Skeletal muscle satellite cell (primary cell): ENCODE results near the gene SERBP1.
A peak's percentile ranks its signal among the peaks of the same experiment; 100 is the strongest.
"Not testable (repeated sequence)": the region's sequence is repeated elsewhere in the genome, so short reads cannot be mapped to it uniquely, and the experiment has no call there.

Experiments
- H3K27me3 ChIP-seq: 2 replicates; pipeline ENCODE4 v1.7.0; 2013; ENCODE audit warnings: low read length; ENCODE audit not compliant: control insufficient read depth, insufficient read depth
- H3K36me3 ChIP-seq: 2 replicates; pipeline ENCODE4 v1.7.0; 2013; ENCODE audit warnings: mild to moderate bottlenecking, control low read depth, low read length; ENCODE audit not compliant: insufficient read depth
- H3K4me1 ChIP-seq: 2 replicates; pipeline ENCODE4 v1.7.0; 2013; ENCODE audit warnings: low read length; ENCODE audit not compliant: control insufficient read depth, insufficient read depth
- H3K4me2 ChIP-seq: 2 replicates; pipeline ENCODE4 v1.7.0; 2013; ENCODE audit warnings: mild to moderate bottlenecking, low read length
- H3K4me3 ChIP-seq: 2 replicates; pipeline ENCODE4 v1.7.0; 2013; ENCODE audit warnings: low read length
- H3K9ac ChIP-seq: 2 replicates; pipeline ENCODE4 v1.7.0; 2013; ENCODE audit warnings: mild to moderate bottlenecking, low read depth, low read length, moderate library complexity
- H3K9me3 ChIP-seq: replicated peaks from 2 replicates; pipeline ENCODE4 v1.7.0; 2013; ENCODE audit warnings: mild to moderate bottlenecking, control low read depth, low read length

The SERBP1 gene

DNA sequence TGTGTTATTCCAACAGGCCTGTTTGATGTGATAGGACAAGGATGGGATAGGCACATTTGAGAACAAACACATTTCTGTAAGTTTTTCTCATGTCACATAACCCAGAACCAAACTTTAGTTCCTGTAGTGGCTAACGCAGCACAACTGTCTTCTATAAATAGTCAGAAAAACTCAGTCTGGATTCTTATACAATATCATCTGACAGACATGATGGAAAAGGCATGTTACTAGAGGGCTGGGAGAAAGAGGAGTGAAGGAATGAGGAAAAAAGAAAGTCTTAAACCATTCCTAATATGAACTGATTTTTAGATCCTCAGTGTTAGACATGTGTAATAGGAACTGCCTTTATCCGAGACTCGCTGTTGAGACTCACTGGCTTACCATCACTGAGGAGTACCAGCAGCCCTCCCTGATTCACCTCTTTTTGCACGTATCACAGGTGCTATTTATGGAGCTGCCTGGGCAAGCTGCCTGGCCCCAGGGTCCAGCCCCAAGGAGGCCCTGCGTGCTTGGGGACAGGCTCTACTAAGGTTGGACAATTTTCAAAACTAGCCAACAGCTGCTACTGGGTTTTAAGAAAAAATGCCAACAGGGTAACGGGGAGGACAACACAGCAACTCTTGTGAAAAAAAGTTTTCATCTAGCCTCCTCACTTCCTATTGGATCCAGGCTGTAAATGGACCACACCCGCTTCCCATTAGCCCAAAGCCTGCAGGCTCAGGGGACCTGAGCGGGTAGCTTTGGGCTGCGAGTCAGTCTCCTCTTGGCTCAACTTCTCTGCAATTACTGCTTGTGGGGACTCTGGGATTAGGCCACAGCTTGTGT is 30.7 kb upstream of the SERBP1 start:
- H3K27me3 ChIP-seq, result peaks cover 4% of the 10 kb centered on the region
- H3K4me2 ChIP-seq, result peak overlapping the region; percentile 8
- no peak overlapping the region for H3K4me3 ChIP-seq
- peaks cover 5% of the 10 kb centered on the region for H3K4me1 ChIP-seq
- H3K36me3 ChIP-seq, result no peaks in the 10 kb centered on the region
- H3K9ac ChIP-seq, result no peak overlapping the region
- H3K9me3 ChIP-seq, result no peaks in the 10 kb centered on the region

DNA sequence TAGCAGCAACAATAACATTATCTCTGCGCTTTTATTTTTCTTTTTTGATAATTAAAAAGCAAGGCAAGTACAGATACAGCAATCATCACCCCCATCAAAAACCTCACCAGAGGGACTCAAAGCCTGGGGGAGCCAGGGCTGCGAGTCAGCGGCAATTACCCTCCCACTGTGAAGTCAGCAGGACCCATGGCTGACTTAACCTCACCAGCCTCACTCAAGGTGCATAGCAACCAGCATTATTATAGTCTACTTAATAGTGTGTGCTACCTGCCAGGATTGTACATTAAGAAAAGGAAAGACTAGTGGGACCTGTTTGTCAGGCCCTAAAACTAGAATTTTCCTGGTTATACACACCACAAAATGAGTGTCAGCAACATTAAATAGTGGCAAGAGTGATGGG is 28.9 kb upstream of the SERBP1 start:
- peaks cover 5% of the 10 kb centered on the region for H3K4me1 ChIP-seq
- H3K9me3 ChIP-seq, result no peaks in the 10 kb centered on the region
- no peak overlapping the region for H3K4me2 ChIP-seq
- H3K4me3 ChIP-seq, result no peak overlapping the region
- no peaks in the 10 kb centered on the region for H3K27me3 ChIP-seq
- no peak overlapping the region for H3K9ac ChIP-seq
- H3K36me3 ChIP-seq, result no peaks in the 10 kb centered on the region

DNA sequence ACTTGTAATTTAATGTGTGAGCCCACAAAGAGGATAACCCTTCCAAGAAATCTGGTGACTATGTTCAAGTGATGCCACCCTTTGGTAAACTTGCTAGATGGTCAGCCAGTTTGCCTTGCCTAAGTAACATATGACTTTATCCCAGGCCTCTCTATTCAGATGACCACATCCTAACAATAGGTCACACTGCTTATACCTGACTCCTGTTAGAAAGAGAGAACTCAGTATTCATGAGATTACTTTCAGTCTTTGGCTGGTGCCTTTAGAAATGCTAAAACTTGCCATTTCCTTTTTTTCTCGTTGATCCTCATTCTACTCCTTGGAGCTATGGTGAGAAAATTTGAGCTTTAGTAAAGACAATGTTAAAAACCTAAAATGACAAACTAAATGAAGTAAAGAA is 28.5 kb upstream of the SERBP1 start:
- Histone ChIP-seq H3K36me3 (no peaks in the 10 kb centered on the region), H3K9ac (no peak overlapping the region), H3K4me1 (peaks cover 5% of the 10 kb centered on the region), H3K4me2 (no peak overlapping the region), H3K27me3 (no peaks in the 10 kb centered on the region), H3K4me3 (no peak overlapping the region), H3K9me3 (no peaks in the 10 kb centered on the region)

DNA sequence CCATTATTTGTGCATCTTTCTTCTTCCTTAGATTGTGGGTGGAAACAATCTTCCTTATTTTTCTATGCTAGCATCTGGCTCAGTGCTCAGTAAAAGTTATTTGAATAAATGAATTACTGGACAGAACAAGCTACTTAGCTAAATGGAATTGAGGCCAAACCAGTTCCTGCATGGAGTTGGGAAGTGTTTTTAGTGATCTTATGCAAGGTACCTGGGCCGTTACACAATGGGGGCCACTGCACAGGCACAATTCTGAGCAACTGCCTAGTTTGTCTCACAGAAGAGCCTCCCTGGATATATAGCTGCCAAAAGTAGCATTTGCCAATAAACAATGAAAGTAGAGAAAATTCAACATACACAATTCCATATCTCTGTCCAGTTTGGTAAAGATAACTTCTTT is 27.0 kb upstream of the SERBP1 start:
- H3K9ac ChIP-seq, result no peak overlapping the region
- H3K4me3 ChIP-seq, result no peak overlapping the region
- H3K4me2 ChIP-seq, result no peak overlapping the region

DNA sequence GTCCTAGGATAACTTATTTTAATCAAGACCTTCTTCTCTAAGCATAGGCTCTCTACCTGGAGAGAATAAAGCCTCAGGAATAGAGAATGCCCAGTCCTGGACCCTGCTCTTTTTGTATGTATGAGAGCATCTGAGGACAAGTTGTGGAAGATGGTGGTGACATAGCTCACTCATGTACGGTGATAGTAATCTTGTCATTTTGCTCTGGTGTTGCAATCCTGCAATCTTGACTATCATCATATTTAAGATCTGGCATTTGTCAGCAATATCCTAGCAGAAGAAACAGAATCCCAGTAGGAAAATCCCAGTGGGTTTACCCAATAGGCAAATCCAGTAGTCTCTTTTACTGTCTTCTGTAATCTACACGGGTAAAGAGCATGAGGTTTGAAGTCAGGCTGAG is 21.6 kb upstream of the SERBP1 start:
- Histone ChIP-seq H3K27me3 (peaks cover 6% of the 10 kb centered on the region), H3K4me2 (no peak overlapping the region), H3K36me3 (no peaks in the 10 kb centered on the region), H3K9me3 (no peaks in the 10 kb centered on the region), H3K4me1 (no peaks in the 10 kb centered on the region), H3K9ac (no peak overlapping the region), H3K4me3 (no peak overlapping the region)

More for the DNA sequence above, 27.0 kb upstream of the SERBP1 start:
- Histone ChIP-seq H3K36me3 (no peaks in the 10 kb centered on the region), H3K9me3 (no peaks in the 10 kb centered on the region), H3K4me1 (peaks cover 5% of the 10 kb centered on the region), H3K27me3 (no peaks in the 10 kb centered on the region)

DNA sequence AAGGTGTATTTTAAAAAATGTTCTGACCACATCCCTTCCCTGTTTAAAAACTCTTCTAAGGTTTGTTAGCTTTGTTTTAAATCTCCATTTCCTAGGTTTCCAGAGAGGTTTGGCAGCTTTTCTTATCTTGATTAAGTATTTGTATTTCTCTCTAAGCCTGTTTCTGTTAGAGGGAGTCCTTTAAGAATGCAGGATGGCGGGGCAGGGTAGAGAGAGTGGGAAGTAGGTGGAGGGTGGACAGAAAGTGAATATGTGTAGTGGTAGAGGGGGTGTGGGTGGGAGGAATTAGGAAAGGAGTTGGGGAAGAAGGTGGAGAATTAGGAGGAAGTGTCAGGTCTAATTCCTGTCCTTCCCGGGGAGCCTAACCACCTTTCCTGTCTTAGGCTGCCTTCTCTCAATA is 21.2 kb upstream of the SERBP1 start:
- Histone ChIP-seq H3K4me3 (no peak overlapping the region), H3K36me3 (no peaks in the 10 kb centered on the region), H3K9ac (no peak overlapping the region), H3K27me3 (peaks cover 7% of the 10 kb centered on the region), H3K4me1 (no peaks in the 10 kb centered on the region), H3K9me3 (no peaks in the 10 kb centered on the region), H3K4me2 (no peak overlapping the region)

DNA sequence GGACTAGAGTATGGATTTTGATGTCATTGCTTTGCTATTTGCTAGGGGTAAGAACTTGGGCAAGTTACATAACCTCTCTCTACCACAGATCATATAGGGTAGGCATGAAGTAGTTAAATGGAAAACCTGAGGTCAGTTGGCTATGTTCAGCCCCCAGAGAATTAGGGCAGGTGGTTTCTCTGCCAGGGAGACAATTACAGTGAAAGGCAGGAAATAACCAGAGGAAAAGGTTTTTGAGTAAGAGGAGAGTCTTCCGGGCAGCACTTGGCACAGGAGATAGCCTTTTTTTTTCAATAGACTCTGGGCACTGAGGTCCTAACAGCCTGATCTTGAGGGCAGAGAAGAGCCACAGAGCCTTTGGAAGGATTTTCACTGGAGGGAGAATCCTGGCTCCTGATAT is 16.7 kb upstream of the SERBP1 start:
- no peaks in the 10 kb centered on the region for H3K4me1 ChIP-seq

DNA sequence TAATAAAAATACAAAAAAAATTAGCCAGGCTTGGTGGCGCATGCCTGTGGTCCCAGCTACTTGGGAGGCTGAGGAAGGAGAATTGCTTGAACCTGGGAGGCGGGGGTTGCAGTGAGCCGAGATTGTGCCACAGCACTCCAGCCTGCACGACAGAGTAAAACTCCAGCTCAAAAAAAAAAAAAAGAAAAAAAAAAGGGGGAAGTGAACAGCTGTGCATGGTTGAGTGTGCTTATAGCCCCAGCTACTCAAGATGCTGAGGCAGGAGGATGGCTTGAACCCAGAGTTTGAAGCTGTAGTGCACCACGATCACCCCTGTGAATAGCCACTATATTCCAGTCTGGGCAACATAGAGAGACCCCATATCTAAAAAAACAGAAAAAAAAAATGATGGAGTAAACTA is 15.8 kb upstream of the SERBP1 start:
- H3K4me1 ChIP-seq, H3K9me3 ChIP-seq, H3K36me3 ChIP-seq, H3K27me3 ChIP-seq, H3K4me2 ChIP-seq, H3K4me3 ChIP-seq, H3K9ac ChIP-seq: not testable (repeated sequence)

More for the DNA sequence above, 16.7 kb upstream of the SERBP1 start:
- Histone ChIP-seq H3K9me3 (no peaks in the 10 kb centered on the region), H3K9ac (no peak overlapping the region), H3K27me3 (peaks cover 7% of the 10 kb centered on the region), H3K36me3 (no peaks in the 10 kb centered on the region), H3K4me2 (no peak overlapping the region), H3K4me3 (no peak overlapping the region)

DNA sequence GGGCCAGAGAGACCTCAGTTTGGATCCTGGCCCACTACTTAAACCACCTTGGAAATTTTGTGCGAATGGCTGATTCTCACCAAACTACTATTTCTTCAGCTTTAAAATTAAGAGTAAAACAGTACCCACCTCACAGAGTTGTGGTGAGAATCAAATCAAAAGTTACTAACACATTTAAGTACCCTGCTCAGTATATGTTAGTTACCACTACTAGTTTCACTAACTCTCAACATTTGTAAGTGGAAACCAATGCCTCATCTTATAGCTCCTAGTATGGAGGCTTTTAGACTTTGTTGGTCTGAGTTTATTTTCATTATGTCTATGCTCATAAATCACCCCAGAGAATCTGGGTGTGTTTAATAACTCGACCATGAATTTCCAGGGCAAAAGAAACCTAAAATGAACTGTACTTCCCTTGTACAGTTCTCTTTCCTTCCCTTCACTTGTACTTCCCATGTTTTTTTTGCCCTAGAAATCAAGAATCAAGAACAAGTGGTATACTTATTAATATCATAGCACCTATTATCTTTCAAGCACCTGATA is 11.6 kb upstream of the SERBP1 start:
- peaks cover 7% of the 10 kb centered on the region for H3K4me1 ChIP-seq
- H3K9ac ChIP-seq, result no peak overlapping the region
- H3K9me3 ChIP-seq, result no peaks in the 10 kb centered on the region
- H3K36me3 ChIP-seq, result no peaks in the 10 kb centered on the region
- no peak overlapping the region for H3K4me3 ChIP-seq
- no peak overlapping the region for H3K4me2 ChIP-seq
- H3K27me3 ChIP-seq, result peaks cover under 1% of the 10 kb centered on the region

DNA sequence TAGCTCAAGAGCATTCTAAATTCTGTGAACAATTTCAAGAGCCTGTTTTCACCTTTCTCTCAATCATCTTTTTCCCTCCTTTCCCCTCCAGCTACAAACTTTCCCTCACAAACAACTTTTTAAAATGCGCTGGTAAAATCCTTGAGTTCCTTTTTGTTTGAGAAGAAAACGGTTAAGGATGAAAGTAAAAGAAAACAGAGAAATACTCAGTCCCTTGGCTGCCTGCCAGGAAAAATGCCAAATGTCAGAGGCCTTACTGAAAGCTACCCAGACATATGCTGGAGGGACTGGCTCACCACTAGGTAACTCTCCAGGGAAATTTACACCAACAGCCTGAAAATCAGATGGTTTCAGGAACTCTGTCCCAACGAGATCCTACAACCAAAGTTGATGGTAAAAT is 11.0 kb upstream of the SERBP1 start:
- no peaks in the 10 kb centered on the region for H3K9me3 ChIP-seq
- H3K36me3 ChIP-seq, result no peaks in the 10 kb centered on the region
- no peak overlapping the region for H3K9ac ChIP-seq
- H3K27me3 ChIP-seq, result no peaks in the 10 kb centered on the region
- H3K4me2 ChIP-seq, result peak overlapping the region; percentile 33
- H3K4me1 ChIP-seq, result peaks cover 7% of the 10 kb centered on the region
- no peak overlapping the region for H3K4me3 ChIP-seq

DNA sequence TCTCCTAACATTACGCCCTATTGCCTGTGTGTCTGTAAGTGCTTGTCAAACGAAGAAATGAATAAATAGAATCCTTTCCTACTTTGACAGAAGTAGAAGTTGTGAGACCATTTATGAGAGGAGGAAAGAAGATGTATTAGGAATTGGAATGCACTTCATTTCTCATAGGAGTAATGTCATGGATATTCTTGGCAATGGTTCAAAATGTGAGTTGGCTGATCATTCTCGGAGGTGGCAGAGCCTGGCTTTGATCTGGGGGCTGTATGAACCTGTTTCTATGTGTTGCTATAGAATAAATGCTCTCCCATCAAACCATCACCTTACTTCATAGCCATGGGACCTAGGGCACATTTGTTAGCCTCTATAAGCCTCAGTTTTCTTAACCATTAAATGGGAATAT is 10.1 kb upstream of the SERBP1 start:
- Histone ChIP-seq H3K36me3 (no peaks in the 10 kb centered on the region), H3K9ac (no peak overlapping the region), H3K4me1 (peaks cover 7% of the 10 kb centered on the region), H3K27me3 (no peaks in the 10 kb centered on the region), H3K4me3 (no peak overlapping the region), H3K9me3 (no peaks in the 10 kb centered on the region), H3K4me2 (no peak overlapping the region)
